HEK293T (cell line): ENCODE measurements around the gene NMUR2.

ENCODE experiments used
- BHLHE40 ChIP-seq: fragments of 450-650 bp; IDR thresholded peaks from 2 replicates; pipeline ENCODE4 v1.6.1; 2016; ENCODE audit warnings: mild to moderate bottlenecking, moderate library complexity, borderline replicate concordance
- FOXK2 ChIP-seq: fragments of 450-650 bp; IDR thresholded peaks from 2 replicates; pipeline ENCODE4 v1.6.1; 2016; ENCODE audit warnings: mild to moderate bottlenecking
- FOXM1 ChIP-seq: fragments of 450-650 bp; IDR thresholded peaks from 2 replicates; pipeline ENCODE4 v1.6.1; 2017; ENCODE audit warnings: mild to moderate bottlenecking, borderline replicate concordance

DNA sequence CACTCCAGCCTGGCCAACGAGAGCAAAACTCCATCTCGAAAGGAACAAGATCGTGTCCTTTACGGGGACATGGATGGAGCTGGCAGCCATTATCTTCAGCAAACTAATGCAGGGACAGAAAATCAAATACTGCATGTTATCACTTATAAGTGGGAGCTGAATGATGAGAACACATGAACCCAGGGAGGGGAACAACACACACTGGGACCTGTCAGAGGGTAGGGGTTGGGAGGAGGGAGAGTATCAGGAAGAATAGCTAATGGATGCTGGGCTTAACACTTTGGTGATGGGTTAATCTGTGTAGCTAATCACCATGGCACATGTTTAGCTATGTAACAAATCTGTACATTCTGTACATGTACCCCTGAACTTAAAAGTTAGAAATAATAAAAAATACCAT lies 40.9 kb downstream of the NMUR2 start:
- no peak for TF ChIP-seq FOXM1
- TF ChIP-seq FOXK2, result no peak
- TF ChIP-seq BHLHE40, result no peak
